DMS53 (cell line): Measurements from ENCODE around the gene IGSF22.
A peak's percentile ranks its signal among the peaks of the same experiment; 100 is the strongest.

Source experiments
- DNase-seq: peaks from one replicate; lab custom pipeline; 2025; lab: John Stamatoyannopoulos, UW

IGSF22 gene

DNA sequence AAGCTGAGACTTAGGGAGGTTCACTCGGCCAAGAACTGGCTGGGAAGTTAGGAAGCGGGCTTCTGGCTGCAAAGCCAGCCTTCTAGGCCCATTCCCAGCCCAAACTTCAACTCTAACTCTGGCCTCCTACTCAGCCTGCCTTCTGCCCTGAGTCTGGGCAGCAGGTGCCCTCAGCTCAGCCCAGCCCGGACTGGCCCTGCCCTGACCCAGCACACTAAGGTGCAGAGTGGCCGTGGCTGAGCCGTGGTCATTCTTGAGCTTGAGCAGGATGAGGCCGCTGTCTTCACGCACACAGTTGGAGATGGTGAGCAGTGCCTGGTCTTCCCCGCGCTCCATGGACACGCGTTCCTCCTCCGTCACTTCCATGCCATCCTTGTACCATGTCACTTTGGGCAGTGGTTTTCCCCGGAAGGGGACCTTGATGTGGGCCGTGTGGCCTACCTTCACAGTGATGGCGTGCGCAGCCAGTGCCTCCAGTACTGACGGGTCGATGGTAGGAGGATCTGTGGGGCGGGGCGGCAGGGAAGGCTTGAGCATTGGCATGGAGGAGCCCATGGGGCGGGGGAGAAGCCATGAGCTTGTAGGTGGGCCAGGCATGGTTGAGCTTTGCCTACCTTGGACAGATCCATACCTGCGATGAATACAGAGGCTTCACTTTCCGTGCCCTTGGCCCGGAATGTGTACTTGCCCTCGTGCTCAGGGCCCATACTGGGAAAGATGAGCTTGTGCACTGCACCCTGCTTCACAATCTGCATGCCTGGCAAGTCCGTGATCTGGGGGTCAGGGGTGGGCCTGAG, 12.1 kb downstream of the IGSF22 start:
- DNase-seq: no peak

DNA sequence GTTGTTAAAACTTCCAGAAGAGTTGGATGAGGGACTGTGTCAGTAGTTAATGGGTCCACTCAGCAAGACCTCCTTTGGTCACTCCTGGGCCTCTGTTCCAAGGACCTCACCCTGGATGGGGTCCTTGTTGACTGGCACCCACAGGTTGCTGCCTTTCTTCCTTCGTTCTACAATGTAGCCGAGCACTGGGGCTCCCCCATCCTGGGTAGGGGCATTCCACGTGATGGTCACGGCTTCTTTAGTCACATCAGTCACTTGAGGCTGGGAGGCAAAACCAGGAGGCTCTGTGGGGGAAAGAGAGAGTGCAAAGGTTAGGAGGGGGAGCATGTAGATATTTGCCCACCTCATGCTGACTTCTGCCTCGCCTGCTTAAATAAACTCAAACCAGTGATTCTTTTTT, 15.4 kb downstream of the IGSF22 start:
- no peak for DNase-seq

DNA sequence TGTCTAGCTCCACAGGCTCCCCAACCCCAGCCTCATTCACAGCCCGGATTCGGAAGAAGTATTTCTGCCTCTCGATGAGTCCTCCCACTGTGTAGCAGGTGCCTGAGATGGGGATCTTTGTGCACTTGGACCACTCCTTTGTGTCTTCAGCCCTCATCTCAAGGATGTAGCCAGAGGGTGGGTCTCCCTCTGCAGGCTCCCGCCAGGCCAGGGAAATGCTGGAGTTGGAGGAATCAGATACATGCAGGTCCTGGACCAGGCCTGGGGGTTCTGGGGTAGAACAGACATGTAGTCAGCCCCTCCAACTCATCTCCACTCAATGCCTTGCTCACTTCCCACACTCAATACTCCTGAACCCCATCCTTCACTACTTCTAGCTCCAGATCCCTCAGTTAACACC, 16.6 kb downstream of the IGSF22 start:
- DNase-seq: no peak

DNA sequence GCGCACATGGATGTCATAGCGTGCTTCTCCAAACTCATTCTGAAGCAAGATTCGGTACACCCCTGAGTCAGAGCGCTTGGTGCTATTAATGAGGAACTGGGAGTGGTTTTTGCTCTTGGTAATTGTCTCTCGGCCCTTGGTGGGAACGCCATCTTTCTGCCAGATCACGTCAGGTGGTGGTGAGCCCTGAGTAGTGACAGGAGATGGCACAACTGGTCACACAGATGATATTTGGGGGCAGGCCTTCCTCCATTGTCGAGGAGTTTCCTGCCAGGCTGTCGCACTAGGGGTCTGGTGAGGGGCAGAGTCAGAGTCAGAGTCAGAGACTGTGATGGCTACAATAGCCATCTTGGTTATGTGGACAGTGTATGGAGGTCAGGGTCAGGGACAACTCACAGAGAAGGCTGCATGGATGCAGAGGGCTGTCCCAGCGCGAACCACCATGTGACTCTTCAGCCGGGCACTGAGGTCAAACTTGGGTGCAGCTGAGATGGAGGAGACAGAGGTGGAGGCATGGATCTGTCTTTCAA, 18.1 kb downstream of the IGSF22 start:
- DNase-seq: no peak

DNA sequence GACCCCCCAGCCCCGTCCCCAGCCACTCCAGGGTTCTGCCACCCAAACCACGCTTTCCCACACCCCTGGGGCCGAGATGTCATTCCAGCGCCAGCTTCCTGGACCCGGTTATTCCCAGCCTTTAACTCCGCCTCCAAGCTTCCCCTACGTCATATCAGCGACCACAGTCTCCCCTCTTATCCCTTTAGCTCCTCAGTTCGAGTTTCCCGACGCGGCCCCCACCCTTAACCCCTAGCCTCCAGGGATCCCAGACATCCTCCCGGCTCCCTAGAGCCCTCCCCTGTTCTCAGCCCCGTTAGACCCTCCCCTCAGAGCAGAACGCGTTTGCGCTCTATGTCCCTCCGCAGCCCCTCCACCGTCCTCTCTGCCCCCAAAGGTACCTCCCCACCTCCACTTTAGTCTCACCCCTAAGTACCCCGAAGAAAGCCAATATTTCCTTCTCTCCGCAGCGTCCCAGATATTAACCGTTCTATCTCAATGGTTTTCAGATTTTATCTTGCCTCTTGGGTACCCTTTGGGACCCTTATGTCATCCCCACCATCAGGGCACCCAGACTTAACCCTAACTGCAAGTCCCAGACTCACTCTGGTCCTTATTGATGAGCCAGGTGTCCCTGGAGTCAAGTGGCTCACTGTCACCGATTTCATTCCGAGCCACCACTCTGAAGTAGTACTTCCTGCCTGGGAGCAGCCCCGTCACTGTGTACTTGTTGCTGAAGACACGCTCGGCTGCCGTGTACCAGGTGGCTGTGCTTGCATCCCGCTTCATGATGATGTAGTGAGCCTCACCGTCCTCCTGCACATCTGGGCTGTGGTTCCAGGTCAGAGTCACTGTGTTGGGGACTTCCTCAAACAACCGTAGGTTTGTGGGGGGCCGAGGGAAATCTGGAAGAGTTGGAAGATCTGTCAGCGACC, 19.4 kb downstream of the IGSF22 start:
- DNase-seq: peak; percentile 98

DNA sequence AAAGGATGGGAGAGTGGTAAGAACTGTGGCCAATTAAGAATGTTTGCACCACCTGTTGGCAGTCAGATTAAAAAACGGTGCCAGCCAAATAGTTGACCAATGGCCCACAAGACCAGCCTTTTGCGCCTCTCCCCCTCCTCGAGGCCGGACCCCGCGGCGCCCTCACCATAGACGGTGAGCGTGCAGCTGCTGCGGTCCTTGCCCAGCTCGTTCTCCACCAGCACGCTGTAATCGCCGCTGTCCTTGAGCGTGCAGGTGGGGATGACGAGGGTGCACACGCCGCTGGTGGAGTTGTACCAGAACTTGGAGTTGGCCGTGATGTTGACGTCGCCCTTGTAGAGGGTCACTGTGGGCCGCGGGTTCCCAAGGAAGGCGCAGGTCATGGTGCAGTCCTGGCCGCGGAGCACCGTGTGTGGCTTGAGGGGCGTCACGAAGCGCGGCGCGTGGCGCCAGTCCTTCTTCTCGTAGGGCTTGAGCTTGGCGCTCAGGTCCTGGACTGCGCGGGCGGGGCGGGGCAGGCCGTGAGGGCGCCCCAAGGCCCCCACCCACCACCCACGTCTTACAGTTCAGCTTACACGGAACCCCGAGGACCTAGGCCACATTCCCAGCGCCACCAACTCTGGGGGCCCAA, 20.2 kb downstream of the IGSF22 start:
- DNase-seq: peak; percentile 85

DNA sequence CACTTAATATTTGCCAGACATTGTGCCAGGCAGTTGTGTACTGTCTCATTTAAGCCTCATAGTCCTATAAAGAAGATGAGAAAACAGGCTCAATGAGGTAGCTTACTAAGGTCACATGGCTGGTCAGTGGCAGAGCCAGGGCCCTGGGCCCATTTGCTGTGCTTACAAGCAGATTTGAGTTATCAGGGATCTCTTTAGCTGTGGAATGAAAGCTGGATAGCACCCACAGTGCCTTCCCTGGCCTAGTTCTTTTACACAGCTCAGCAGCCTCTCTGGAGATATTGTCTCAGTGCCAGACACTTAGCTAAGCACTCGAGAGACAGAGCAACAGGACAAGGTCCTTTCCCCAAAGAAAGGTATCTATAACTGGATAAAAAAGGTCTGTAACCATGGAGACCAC, 21.3 kb downstream of the IGSF22 start:
- DNase-seq: peak; percentile 71

DNA sequence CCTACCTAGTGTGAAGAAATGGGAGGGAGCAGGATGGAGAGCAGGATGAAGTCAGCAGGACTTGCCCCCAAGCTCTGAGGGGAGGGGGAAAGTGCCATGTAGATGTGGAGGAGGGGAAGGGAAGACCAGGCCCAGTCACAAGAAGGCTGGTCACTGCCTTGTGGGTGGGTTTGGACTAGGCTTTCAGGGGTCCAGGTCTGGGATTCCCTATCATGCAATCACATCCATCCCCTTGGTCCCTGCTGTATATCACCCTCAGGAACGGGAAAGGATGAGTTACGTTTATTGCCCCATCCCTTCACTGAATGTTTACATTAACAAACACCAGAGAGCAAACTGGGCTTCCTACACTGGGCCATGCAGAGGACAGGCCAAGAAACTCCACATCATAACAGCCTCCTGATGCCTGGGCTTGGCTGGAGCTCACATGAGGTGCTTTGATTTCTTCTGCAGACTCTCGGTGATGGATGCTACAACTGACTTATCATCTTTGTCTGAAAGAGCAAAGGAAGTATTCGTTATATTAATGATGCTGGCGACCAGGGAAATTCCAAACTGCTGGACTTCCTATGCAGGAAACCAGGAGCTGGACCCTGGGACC, 21.8 kb downstream of the IGSF22 start:
- DNase-seq: no peak

DNA sequence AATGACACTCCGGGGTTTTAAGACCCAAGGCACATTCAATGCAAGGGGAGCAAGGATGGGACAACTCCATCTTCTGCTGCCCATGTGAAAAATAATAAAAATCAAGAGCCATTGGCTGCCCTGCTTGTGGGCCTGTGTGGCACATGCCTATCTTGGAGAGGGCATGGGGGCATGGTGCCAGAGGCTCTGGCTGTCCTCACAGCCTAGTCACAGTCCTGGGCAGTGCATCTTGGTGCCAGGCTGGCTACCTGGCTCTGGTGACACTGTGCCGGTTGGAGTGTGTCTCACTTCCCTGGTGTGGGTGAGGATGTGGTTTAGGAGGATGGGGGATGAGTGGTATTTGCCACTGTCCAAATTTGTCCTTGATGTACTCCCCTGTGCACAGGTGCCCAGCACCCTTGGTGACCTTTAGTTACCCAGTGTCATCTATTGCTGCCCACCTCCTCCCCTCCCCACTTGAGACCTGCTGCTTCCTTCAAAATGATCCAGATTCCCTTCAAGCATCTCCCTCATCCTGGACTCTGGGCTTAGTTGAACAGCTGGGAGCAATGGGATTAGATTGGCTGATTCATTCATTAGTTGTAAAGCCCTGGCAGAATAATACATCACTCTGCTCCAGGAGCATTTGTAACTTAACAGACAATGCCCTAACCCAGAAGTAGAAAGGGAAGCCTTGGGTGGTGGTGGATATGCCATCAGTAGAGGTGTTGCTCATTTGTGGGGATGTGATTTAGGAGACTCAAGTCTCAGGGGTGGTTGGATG, 22.8 kb downstream of the IGSF22 start:
- no peak for DNase-seq

DNA sequence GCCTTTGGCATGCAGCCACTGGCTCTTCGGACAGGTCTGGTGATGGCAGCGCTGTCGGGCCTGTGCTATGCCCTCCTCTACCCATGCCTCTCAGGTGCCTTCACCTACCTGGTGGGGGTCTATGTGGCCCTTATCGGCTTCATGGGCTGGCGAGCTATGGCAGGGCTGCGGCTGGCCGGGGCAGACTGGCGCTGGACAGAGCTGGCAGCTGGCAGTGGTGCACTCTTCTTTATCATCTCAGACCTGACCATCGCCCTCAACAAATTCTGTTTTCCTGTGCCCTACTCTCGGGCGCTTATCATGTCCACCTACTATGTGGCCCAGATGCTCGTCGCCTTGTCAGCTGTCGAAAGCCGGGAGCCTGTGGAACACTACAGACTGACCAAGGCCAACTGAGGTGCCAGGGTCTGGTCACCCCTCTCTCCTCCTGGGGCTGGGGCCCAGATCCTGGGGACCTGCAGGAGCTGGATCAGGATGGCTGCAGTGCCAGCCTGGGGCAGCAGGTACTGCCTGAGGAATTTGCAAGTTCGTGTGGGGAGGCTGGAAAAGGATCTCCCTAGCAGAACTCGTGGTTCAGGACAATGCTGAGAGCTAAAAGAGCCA, 24.3 kb downstream of the IGSF22 start:
- no peak for DNase-seq

DNA sequence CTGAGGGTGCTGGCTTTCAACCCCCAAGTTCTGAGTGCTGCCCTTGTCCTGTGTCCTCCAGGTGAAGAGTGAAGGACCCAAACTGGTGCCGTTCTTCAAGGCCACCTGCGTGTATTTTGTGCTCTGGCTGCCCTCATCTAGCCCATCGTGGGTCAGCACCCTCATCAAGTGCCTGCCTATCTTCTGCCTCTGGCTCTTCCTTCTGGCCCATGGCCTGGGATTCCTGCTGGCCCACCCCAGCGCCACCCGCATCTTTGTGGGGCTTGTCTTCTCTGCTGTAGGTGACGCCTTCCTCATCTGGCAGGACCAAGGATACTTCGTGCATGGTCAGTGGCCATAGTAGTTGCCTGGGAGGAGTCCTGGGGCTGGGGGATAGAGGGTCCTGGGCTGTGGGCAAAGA, 25.1 kb downstream of the IGSF22 start:
- DNase-seq: no peak

DNA sequence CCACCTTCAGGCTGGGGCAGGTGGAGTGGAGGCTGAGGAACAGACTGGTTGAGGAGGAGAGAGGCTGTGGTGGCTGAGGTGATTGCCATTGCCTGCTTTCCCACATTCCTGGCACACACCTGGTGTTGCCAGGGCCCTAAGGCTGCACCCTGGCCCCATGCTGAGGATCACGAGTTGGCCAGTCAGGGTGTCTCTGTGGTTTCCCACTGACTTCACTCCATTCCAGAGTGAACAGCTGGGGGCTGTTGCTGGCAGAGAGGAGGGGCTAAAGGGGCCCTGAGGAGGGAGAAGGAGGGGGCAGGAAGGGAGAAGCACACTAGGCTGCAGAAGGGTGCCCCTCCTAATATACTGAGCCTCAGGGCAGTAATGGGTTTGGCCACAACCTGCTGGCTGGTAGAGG, 25.6 kb downstream of the IGSF22 start:
- no peak for DNase-seq

DNA sequence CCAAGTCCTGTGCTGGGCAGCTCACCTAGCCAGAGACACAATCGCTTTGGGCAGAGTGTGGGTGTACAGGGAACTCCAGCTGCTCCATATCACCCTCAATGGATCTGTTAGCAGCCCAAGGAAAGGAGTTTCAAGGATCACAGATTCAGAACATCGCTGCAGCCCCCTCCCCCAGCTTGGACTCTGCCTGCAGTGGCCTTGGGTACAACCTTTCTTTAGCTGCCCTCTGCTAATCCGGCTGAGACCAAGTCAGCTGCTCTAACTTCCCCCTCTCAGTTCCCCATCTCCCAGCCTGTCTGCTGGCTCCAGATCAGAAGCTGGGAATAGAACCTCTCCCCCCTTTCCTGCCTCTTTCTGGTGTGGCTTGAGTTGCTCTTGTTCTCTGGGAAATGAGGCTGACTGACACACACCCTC, 26.1 kb downstream of the IGSF22 start:
- DNase-seq: peak; percentile 22

DNA sequence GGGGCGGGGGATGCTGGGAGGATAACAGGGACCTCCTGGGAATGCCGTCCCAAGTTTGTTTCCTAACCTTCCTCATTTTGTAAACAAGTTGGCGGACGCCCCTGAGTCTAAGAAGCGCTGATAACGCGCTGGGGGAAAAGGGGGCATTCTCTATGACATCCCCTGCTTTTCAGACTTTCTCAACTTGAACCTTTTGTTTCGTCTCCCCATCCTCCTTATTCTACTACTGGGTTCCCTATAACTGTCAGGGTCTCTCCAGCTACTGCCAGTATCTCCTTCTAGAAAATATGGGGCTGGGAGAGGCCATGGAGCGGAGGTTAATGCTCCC, 26.8 kb downstream of the IGSF22 start:
- no peak for DNase-seq

DNA sequence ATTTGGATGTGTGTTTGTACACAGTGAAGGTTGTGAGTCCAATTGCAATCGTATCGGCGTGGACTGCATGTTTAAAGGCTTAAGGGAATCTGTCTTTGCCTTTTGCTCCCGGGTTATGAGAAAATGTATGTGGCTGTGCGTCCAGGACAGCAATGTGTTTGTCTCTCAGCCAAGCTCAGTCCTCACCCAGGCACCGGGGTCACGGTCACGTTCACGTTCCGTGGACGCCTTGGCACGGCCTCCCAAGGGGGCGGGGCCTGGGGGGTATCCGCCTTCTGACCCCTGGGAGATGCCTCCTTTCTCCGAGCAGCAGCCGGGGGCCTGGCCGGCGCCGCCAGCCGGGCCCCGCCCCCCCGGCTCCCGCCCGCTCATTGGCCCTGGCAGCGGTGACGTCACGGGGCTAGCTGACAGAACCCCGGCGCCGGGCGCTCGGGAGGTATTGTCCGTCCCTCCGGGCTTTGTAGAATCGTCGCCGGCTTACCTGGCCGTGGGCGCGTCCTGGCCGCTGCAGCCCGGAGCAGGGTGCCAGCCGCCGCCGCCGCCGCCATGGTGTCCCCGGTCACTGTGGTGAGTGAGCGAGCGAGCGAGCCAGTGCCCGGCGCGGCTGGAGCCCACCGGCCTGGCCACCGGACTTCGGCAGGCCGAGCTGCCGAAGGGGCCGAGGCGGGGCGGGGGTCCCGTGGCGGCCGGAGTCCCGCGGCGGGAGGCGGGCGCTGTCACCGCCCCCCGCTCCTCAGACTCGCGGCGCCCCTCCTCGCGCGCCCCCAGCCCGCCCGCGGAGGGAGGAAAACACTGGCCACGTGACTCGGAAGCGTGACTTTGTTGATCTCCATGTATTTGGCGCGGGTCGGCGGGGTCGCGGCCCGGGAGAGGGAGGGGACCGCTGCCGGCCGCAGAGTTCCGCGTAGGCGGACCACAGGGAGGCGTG, 27.4 kb downstream of the IGSF22 start, which contains the start of gene TMEM86A:
TMEM86A (plus strand) TSS at position 439 of the 928 bp plus-strand sequence; CDS start at position 547, 108 bp downstream.
- peak; percentile 97 for DNase-seq

DNA sequence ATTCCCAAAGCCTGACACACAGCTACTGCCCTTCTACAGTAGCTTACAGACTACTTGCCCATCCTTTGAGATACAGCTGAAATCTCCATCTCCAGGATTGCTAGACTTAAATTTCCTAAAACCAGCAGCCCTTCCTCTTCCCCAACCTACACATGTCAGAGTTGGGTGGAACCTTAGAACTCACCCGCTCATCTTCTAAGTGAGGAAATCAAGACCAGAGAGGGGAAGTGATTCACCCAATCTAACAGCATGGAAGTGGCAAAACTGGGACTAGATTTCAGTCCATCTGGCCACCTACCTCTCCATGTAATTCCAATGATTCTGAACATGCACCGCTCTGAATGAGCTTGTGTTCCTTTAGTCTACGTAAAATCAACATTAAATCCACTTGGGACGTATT, 28.4 kb downstream of the IGSF22 start:
- no peak for DNase-seq

DNA sequence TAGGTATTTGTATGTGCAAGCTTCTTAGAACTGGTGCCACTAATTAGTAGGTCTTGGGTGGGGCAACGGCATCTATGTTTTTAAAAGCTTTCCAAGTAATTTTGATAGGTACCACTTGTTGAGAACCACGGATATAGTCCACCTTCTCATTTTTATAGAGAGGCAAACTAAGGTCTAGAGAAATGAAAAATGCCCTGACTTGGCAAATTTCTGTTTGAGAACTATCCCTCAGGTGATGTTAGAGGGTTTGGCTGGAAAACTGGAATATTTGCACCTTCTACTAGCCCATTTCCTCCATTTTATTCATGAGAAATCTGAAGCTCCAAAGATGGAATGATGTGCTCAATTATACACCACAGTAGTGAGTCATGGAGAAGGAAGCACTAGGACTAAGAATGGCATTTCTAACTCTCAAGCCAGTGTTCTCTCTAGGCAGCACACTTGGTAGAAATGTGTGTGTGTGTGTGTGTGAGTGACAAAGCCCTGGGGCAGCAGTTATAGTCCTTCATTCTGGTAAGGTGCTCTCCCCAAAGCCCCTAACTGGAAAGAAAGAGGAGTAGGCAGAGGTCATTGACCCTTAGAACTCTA, 29.3 kb downstream of the IGSF22 start:
- peak; percentile 13 for DNase-seq

DNA sequence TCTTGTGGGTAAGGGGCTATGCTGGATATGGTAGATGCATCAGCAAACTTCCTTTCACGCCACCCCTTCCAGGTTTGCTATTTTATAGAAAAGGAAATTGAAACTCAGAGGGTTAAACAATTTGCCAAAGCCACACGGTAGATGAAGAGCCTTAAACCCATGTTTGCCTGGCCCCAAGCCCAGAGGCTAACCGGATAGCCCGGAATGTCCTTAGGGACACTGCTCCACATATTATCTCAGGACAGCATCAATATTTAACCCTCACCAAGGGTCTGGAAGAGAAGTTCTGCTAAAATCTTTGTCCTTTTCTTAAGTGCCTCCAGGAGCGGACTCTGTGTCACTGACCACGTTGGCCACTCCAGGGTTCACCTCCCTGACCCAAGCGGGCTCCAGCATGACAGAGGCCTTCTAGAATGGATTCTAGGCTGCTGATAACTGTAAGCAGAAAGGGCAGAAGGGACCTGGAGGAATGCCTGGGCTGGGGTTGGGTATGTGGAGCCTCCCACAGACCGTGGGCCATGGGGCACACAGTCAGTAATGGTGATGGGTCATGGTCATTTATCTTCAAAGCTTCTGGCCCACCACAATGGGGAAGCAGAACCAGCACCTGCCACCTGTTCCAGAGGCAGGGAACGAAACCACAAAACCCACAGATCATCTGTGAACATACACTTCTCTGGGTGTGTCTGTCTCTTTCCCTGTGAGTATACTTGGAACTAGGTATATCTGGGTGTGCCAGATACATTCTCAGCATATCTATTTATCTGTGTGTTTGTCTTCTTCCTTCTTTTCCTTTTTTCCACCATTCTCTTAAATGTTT, 32.8 kb downstream of the IGSF22 start:
- DNase-seq: no peak
